LNCaP clone FGC (cell line): ENCODE measurements around the gene RPS18.

Experiments
- DNase-seq: peaks from one replicate; pipeline ENCODE4 v3.0.0-alpha.2; 2011; ENCODE audit warnings: low read depth
- H3K4me3 ChIP-seq: 2 replicates; pipeline ENCODE4 v1.5.1; 2011; ENCODE audit warnings: mild to moderate bottlenecking, low read depth, low read length, control low read depth
- CTCF ChIP-seq: IDR thresholded peaks from 2 replicates; pipeline ENCODE4 v1.5.1; 2012; ENCODE audit warnings: mild to moderate bottlenecking; ENCODE audit not compliant: control insufficient read depth, insufficient read depth; ENCODE audit errors: extremely low read depth

Gene RPS18

DNA sequence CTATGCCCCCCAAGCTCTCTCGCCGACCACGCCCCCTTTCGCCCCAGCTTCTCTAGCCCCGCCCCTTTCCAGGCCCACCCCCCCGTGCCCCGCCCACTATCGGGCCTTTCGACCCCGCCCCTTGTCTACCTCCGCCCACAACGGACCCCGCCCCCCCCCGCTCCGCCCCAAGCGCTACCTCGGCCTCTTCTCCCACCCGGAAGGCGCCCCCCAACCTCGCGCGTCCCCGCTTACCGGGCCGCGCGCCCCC, 45.5 kb downstream of the RPS18 start:
- TF ChIP-seq CTCF = no peak
- peak overlapping the region; percentile 65 for H3K4me3 ChIP-seq
- DNase-seq = no peak

DNA sequence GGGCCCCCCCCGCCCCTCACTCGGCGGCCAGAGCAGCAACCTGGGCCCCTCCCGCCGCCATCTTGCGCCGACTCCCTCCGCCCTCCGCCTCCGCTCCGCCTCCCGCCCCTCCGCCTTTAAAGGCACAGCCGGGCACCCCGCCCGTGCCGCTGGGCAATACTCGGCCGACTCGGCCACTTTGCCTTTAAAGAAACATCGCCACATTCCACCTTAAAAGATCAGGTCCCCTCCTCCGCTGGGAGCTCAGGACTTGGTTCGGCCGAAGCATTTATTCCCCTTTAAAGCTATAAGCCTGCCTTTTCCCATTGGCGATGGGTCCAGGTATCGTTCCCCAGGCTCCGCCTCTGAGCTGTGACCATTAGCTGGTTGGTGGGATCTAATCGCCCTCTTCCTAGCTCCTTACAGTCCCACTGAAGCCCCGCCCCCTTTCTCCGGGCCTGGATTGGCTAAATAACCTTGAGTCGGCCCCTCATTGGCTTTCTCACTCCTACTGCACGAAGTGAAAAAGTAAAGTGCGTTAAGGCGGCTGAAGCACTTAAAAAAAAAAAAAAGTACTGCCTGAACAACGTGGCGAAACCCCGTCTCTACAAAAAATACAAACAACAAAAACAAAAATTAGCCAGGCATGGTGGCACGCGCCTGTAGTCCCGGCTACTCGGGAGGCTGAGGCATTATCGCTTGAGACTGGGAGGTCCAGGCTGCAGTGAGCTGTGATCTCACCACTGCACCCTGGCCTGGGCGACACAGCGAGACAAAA, 46.0 kb downstream of the RPS18 start, which contains the start of gene ZBTB22:
ZBTB22 (minus strand) TSS at position 76 of the 757 bp plus-strand sequence. CDS start 828 bp downstream, outside the sequence.
- peak; percentile 98 for DNase-seq
- H3K4me3 ChIP-seq = peak within 1 kb of the TSS; percentile 65
- no peak for TF ChIP-seq CTCF

DNA sequence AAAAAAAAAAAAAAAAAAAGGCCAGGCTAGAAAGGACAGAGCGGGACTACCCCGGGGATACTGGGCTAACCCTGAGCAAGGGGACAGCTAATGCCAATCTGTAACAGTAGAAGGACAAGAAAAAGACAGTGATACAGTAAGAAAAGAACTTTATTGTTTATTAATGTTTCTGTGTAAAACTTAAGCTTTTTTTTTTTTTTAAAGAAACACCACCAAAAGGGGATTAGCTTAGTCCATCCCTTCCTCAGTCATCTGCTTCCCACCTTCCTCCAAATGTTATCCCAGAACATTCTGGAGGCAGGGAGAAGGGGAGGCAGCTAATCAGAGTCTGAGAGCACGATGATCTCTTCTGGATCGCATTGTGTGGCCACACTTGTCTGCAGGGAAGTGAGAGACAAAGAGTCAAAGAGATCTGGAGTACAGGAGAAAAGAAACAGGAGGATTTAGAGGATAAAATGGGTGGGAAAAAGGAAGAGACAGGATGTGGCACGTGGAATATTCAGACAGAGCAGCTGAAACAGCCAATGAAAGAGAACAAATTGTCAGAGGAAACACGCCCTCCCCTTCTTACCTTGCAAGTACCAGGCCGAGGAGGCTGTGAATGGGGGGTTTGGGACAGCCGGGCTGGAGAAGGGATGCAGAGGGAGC, 46.7 kb downstream of the RPS18 start:
- no peak for TF ChIP-seq CTCF
- H3K4me3 ChIP-seq = peak overlapping the region; percentile 65
- no peak for DNase-seq

DNA sequence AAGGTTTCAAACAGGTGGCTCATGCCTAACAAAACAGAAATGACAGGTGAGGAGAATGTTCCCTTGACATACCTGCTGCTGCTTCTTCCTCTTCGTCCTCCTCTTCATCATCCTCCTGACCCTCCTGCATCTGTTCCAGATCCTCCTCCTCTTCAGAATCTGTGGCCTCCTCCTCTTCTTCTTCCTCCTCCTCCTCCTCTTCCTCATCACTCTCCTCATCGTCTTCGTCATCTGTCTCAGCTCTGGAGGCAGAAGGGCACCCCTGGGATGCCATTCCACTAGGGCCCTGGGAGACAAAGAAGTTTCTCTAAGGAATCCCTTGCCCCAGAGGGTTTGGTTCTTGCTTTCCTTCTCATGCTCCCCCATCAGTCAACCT, 48.1 kb downstream of the RPS18 start:
- no peak for DNase-seq
- H3K4me3 ChIP-seq = peak overlapping the region; percentile 24; the same call in 1 of the 2 replicates
- TF ChIP-seq CTCF = no peak

- no peak for TF ChIP-seq CTCF
- H3K4me3 ChIP-seq = peak overlapping the region; percentile 24; the same call in 1 of the 2 replicates
- DNase-seq = no peak
Measured at GRCh38 chr6:33320315-33321181, 48.7 kb downstream of the RPS18 start.

DNA sequence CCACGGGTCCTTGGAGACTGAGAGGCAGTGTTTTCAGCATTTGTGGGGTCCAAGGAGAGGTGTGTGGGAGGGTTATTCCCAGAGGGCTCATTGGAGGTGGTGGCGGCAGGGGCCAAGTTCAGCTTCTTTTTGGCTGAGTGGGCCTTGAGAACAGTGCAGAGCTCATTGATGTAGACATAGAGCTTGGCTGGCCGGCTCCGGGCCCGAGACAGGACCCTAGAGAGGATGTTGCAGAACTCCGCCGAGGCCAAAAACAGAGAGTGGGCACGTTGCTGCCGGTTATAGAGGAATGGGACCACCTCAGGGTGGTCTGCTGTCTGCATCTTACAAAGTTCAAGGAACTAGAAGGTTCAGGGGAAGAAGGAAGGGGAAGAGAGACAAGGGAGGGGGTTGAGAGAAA, 49.4 kb downstream of the RPS18 start:
- no peak for DNase-seq
- peak overlapping the region; percentile 89 for H3K4me3 ChIP-seq
- no peak for TF ChIP-seq CTCF
